GM19452 (cell line): ENCODE measurements around the gene ZMIZ1.

Experiments
- ATAC-seq: cut with Tn5 transposase; IDR thresholded peaks from one replicate; pipeline ENCODE4 v1.9.1; 2021; ENCODE audit not compliant: unreplicated experiment

ZMIZ1 gene

DNA sequence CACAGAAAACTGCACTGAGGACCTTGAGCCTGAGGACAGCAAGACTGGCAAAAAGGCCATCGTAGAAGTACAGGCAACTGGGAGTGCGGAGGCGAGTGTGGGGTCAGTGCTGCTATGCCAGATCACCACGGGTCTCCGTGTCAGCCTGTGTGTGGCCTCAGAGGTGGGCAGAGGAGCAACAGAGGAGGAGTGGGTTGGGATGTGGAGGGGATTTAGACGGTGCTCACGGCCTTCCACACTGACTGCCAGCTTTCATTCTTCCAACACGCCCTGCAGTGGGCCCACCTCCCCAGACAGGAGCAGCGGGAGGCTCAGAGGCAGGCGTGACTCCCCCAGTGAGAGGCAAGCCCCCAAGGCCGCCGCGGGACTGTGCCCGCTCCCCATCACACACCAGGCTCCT, 17.0 kb upstream of the ZMIZ1 start:
- ATAC-seq, result no peak

DNA sequence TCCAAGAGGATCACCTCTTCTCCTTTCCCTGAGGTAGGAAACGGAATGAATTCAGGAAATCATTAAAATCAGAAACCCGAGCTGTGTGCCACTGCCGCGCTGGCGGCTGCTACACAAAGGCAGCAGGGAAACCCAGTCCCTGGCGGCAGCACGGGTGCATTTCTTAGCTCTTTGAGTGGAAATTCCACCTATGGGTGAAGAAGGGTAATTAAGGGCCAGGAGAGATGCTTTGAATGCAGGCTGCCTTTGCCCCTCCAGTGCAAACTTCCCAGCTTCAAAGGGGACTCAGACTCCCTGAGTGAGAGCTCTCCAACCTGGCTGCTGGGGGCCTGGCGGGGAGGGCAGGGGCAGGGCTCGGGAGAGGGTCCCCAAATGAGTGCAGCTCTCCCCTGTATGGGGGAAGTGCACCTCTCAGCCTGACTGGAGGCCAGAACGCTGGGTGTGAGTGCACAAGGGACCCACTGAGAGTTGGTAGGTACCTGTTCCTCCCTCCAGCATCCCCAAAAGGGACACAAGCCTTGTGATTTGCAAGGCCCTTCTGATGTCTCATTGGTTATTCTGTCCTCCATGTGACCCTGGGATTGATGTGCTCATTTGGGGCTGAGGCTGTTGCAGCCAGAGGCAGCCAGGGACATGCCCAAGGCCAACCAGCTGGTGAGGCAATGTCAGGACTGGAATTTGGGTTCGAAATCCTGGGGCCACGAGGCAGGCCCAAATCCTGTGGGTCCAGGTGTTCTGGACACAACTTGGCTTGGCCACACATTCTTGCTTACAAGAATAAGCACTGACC, 16.3 kb upstream of the ZMIZ1 start:
- ATAC-seq, result no peak

DNA sequence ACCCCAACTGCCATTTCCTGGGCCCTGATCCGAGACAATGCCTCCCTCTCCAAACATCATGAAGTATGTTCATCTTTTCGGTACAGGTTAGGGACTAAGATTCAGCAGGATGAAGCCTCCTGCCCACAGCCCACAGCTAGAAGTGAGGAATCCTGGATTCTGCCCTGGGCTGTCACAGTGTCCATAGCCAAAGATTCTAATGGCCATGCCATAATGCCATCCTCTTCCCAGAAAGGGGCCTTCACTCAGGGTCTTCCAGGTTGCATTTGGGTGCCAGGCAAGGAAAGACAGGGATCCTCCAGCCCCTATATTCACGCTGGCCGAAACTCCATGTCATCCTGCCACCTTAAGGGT, 15.7 kb upstream of the ZMIZ1 start:
- ATAC-seq, result no peak

- no peak for ATAC-seq
Measured at GRCh38 chr10:79053481-79054202, 15.1 kb upstream of the ZMIZ1 start.

- no peak for ATAC-seq
Measured at GRCh38 chr10:79054203-79055099, 14.3 kb upstream of the ZMIZ1 start.

DNA sequence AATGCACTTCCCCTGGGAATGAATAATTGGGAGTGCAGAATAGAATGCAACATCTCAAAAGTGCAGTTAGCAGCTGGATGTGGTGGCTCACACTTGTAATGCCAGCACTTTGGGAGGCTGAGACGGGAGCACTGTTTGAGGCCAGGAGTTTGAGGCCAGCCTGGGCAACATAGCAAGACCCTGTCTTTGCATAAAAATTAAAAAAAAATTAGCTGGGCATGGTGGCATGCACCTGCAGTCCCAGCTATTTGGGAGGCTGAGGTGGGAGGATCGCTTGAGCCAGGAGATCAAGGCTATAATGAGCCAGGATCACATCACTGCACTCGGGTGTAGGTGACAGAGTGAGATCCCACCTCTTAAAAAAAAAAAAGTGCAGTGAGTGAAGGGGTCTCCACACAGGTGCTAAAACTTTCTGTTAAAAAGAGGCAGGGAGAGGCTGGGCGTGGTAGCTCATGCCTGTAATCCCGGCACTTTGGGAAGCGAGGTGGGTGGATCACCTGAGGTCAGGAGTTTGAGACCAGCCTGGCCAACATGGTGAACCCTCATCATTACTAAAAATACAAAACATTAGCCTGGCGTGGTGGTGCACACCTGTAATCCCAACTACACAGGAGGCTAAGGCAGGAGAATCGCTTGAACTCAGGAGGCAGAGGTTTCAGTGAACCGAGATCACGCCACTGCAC, 13.5 kb upstream of the ZMIZ1 start:
- ATAC-seq, result no peak

- no peak for ATAC-seq
Measured at GRCh38 chr10:79055892-79056291, 12.9 kb upstream of the ZMIZ1 start.

DNA sequence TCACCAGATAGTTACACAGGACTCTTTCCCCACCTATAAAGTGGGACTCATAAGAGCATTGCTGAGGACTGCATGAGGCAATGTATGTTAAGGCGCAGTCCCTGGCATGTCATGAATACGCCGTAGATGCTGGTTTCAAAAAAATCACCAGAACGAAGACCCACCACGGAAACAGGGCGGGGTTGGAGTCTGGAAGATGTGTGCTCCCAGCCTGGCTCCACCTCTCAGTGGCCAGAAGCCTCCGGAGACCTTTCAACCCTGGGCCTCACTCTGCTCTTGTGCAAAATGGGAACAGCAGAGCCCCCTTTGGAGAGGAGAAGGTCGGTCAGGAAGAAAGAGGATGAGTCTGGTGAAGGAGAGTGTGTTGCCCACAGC, 12.4 kb upstream of the ZMIZ1 start:
- no peak for ATAC-seq

GRCh38 chr10:79056736-79057391, 11.9 kb upstream of the ZMIZ1 start:
- no peak for ATAC-seq

- no peak for ATAC-seq
Measured at GRCh38 chr10:79057481-79058275, 11.1 kb upstream of the ZMIZ1 start.

- no peak for ATAC-seq
Measured at GRCh38 chr10:79058899-79059841, 9.6 kb upstream of the ZMIZ1 start.

- no peak for ATAC-seq
Measured at GRCh38 chr10:79059859-79060379, 8.8 kb upstream of the ZMIZ1 start.

GRCh38 chr10:79060641-79061255, 8.0 kb upstream of the ZMIZ1 start:
- no peak for ATAC-seq

DNA sequence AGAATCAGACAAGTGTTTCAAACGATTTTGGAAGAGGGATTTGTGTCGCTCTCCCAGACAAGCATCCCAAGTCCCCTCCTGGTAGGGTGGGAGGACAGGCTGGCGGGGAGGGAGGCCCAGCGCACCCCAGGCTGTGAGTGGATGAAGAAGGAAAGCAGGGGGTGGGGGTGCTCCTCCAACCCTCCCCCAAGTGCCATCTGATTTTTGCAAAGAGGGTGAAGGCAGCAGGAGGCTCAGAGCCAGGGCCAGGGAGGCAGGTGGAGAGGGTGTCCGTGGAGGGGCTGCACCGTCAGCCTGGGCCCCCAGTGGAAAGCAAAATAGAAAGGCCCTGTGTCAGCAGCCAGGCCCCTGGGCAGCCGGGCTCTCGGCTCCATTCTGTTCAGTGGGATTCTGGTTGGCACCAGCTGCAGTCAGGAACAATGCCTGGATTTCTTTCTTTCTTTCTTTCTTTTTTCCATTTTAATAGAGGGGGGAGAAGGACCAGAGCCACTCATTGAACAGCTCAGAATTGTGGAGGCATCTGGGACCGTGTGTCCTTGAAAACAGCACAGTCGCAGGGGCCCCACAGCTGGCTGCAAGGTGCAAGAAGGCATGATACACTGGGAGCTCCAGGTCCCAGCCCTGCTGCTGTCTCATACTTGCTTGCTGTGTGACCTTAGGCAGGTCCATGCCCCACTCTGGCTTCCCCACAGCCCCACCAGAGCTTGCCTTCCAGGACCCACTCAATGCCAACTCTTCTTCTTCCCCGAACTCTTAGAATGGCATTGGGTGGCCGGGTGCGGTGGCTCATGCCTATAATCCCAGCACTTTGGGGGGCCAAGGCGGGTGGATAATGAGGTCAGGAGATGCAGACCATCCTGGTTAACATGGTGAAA, 7.1 kb upstream of the ZMIZ1 start:
- ATAC-seq, result no peak

GRCh38 chr10:79063071-79063491, 5.7 kb upstream of the ZMIZ1 start:
- ATAC-seq, result no peak

DNA sequence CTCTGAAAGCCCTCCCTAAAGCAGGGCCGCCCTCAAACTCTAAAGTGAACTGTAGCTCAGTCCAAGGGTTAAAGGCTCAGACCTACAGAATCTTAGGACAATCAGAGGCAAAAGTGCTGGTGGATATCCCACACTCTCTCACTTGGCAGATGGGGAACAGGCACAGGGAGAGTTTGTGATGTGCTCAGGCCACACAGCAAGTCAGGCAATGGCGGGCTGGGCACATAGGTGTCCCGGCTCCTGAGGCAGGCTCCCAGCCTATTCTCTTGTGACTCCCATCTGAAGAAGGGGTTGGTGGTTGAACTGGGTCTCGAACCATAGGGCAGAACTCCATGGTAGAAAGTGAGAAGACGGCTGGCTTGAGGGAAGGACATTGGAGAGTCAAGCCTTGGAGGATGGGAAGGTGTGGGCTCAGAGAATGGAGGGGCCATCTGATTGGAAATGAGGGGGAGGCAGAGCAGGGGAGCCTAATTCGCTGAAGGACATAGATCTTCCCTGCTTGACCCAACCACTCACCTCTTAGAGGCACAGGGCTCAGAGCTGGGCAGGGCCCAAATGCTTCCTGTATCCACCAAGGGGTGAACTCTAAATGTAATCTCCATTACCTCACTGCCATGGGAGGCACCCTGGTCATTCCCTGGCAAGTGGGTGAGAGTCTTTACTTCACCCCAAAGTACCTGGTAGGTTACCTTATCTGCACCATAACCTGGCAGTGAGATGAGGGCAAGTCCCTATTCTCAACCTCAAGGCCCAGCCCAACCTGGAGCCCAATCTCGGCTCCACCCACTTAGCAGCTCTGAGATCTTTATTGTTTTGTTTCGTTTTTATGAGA, 4.9 kb upstream of the ZMIZ1 start:
- no peak for ATAC-seq
